SK-N-MC (cell line): Measurements from ENCODE around the gene EEIG1.

ENCODE experiments used
- DNase-seq: peaks from one replicate; pipeline ENCODE4 v3.0.0-alpha.2; 2011; ENCODE audit warnings: low read depth, low spot score
- H3K27ac ChIP-seq: fragments of 200-600 bp; sonication (generic); 2 replicates; pipeline ENCODE4 v1.5.1; 2016; ENCODE audit warnings: mixed run types
- H3K36me3 ChIP-seq: fragments of 200-600 bp; sonication (generic); 2 replicates; pipeline ENCODE4 v1.6.1; 2017; ENCODE audit warnings: antibody characterized with exemption, low read length, mixed read lengths; ENCODE audit not compliant: insufficient read depth
- H3K4me3 ChIP-seq: fragments of 200-600 bp; sonication (generic); 2 replicates; pipeline ENCODE4 v1.5.1; 2016
- H3K9ac ChIP-seq: fragments of 200-600 bp; sonication (generic); 2 replicates; pipeline ENCODE4 v1.8.0; 2017; ENCODE audit warnings: mixed run types, mixed read lengths; ENCODE audit not compliant: insufficient read length
- H3K9me3 ChIP-seq: fragments of 200-600 bp; sonication (generic); 2 replicates; pipeline ENCODE4 v1.6.1; 2017; ENCODE audit warnings: low read depth, mild to moderate bottlenecking, antibody characterized with exemption, low read length, moderate library complexity, mixed read lengths
- EZH2 ChIP-seq: fragments of 200-600 bp; sonication (generic); IDR thresholded peaks from one replicate; pipeline ENCODE4 v1.6.1; 2017; ENCODE audit warnings: antibody characterized with exemption
- FOXP2 ChIP-seq: optimal IDR thresholded peaks from 2 replicates; pipeline ENCODE3; 2011; ENCODE audit warnings: mild to moderate bottlenecking, moderate library complexity; ENCODE audit not compliant: insufficient read depth; ENCODE audit errors: extremely low read length, control extremely low read depth
- POLR2AphosphoS5 ChIP-seq: IDR thresholded peaks from 2 replicates; pipeline ENCODE4 v1.6.1; 2012; ENCODE audit warnings: mild to moderate bottlenecking, low read depth, low read length, borderline replicate concordance

Gene EEIG1

DNA sequence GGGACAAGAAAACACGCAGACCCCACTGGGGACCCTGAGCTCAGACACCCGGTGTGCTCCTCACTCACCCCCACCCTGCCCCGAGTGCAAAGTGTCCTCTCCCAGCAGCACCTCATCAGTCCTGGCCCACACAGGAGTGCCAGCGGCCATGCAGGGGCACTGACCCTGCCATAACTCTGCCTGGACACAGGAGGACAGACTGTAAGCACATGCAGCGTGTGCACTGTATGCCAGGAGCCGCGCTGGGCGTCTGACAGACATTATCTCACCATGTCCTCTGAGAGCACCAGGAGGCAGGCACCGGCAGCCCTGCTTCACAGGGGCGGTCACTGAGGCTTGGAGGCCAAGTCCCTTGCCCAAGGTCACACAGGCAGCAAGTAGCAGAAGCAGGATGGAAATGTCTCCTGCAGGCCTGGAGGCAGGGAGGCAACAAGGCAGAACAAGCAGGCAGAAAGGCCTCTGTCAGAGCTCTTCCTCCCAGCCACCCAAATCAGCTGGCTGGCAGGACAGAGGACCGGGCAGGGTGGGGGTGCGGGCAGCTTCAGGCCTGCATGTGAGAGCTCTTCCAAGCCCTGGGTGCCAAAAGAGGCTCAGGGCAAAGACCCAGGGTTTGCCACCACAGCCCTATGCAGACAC is 8.4 kb downstream of the EEIG1 start:
- Histone ChIP-seq H3K9ac (no peak overlapping the region), H3K27ac (no peak overlapping the region), H3K36me3 (no peaks in the 10 kb centered on the region), H3K4me3 (no peak overlapping the region), H3K9me3 (no peaks in the 10 kb centered on the region)
- TF ChIP-seq POLR2AphosphoS5 (no peak), FOXP2 (no peak), EZH2 (no peak)
- no peak for DNase-seq

- H3K36me3 ChIP-seq = no peaks in the 10 kb centered on the region
- no peak overlapping the region for H3K9ac ChIP-seq
- DNase-seq = no peak
- no peak overlapping the region for H3K4me3 ChIP-seq
- no peak overlapping the region for H3K27ac ChIP-seq
- no peaks in the 10 kb centered on the region for H3K9me3 ChIP-seq
- TF ChIP-seq FOXP2 = no peak
- no peak for TF ChIP-seq POLR2AphosphoS5
- no peak for TF ChIP-seq EZH2
Measured at GRCh38 chr9:127971357-127972235, 9.2 kb downstream of the EEIG1 start.

DNA sequence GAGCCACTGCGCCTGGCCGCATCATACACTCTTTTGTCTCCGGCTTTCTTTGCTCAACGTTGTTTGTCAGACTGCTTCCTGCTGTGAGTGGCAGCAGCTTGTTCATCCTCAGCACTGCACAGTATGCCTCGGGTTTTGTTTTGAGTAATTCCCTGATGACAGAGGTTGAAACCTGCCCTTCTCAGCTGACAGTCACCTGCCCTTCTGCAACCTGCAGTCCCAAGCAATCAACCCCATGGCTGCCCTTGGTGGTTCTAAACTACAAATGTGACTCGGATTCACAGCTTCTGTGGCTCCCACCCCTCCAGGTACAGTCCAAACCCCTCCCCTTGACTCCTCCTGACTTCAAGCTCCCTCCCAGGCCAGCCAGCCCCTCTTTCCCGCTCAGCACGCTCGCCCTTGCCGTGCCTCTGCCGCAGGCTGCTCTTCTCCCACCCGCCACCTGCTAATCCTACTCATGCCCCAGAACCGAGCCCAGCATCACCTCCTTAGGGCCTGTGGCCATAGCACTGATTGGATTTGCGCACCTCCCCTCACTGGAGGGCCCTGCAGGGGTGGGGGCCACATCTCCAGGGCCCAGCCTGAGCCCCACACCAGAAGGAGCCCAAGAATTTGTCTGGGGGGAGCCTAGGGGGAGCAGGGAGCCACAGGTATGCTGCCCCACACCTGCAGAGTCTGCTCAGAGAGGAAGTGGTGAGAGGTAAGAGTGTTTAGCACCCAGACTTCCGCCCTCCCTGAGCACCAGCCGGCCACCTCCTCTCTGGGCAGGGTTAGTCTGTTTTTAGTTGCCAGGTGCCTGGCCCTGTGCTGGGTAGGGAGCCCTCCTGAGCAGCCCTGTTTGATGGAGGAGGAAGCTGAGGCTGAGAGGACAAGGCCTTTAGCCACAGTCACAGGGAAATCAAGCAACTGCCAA is 10.1 kb downstream of the EEIG1 start:
- no peak overlapping the region for H3K9ac ChIP-seq
- DNase-seq = no peak

GRCh38 chr9:127968700-127969383 is 11.9 kb downstream of the EEIG1 start:
- H3K27ac ChIP-seq = peak overlapping the region; percentile 86
- no peak for DNase-seq

More for the DNA sequence above, 10.1 kb downstream of the EEIG1 start:
- no peak for TF ChIP-seq EZH2
- TF ChIP-seq POLR2AphosphoS5 = no peak
- TF ChIP-seq FOXP2 = no peak
- Histone ChIP-seq H3K36me3 (no peaks in the 10 kb centered on the region), H3K9me3 (no peaks in the 10 kb centered on the region), H3K4me3 (no peak overlapping the region), H3K27ac (no peak overlapping the region)

GRCh38 chr9:127968042-127968441 is 12.7 kb downstream of the EEIG1 start:
- TF ChIP-seq EZH2 = no peak
- TF ChIP-seq POLR2AphosphoS5 = no peak
- no peak for TF ChIP-seq FOXP2
- Histone ChIP-seq H3K9me3 (no peaks in the 10 kb centered on the region), H3K4me3 (no peak overlapping the region), H3K36me3 (no peaks in the 10 kb centered on the region), H3K27ac (no peak overlapping the region; the same call in 1 of the 2 replicates), H3K9ac (no peak overlapping the region)
- no peak for DNase-seq

More at GRCh38 chr9:127968700-127969383, 11.9 kb downstream of the EEIG1 start:
- no peaks in the 10 kb centered on the region for H3K36me3 ChIP-seq
- H3K4me3 ChIP-seq = 0 out of 2 replicates have a peak overlapping the region, but pooled peaks have one; percentile 17
- H3K9me3 ChIP-seq = no peaks in the 10 kb centered on the region
- TF ChIP-seq POLR2AphosphoS5 (no peak), FOXP2 (no peak), EZH2 (no peak)
- no peak overlapping the region for H3K9ac ChIP-seq

GRCh38 chr9:127967151-127967809 is 13.5 kb downstream of the EEIG1 start:
- no peak overlapping the region for H3K9ac ChIP-seq
- no peak for DNase-seq
- peak overlapping the region; percentile 99 for H3K27ac ChIP-seq

More at GRCh38 chr9:127967151-127967809, 13.5 kb downstream of the EEIG1 start:
- H3K4me3 ChIP-seq = no peak overlapping the region
- H3K36me3 ChIP-seq = no peaks in the 10 kb centered on the region
- no peak for TF ChIP-seq POLR2AphosphoS5
- no peak for TF ChIP-seq EZH2
- TF ChIP-seq FOXP2 = no peak
- no peaks in the 10 kb centered on the region for H3K9me3 ChIP-seq
